GM21447 (cell line): ENCODE data around the gene USP50.
"Not testable (repeated sequence)": the region's sequence is repeated elsewhere in the genome, so short reads cannot be mapped to it uniquely, and the experiment has no call there.

Experiments
- ATAC-seq: cut with Tn5 transposase; IDR thresholded peaks from one replicate; pipeline ENCODE4 v1.9.1; 2021; ENCODE audit not compliant: unreplicated experiment

Gene USP50

DNA sequence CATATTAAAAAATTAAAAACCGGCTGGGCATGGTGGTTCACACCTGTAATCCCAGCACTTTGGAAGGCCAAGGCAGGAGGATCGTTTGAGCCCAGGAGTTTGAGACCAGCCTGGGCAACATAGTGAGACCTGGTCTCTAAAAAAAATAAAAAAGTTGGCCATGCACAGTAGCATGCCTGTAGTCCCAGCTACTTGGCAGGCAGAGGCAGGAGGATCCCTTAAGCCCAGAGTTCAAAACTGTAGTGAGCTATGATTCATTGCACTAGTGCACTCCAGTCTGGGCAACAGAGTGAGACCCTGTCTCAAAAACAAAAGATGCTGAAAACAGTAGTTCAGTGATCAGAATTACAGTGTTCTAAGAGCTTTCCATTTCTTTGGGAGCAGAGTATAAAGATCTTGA lies 40.8 kb downstream of the USP50 start:
- not testable (repeated sequence) for ATAC-seq

DNA sequence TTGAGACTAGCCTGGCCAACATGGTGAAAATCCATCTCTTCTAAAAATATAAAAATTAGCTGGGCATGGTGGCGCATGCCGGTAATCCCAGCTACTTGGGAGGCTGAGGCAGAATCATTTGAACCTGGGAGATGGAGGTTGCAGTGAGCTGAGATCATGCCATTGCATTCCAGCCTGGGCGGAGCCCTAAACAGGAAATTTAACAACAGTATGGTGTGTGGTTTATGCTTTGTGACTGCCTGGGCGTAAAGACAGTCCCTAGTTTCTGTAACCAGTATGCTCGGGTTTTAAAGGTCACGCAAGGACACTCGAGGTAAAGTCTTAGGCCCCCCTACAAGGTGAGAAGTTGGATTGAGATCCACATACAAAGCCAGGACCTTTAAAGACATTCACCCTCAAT lies 43.3 kb downstream of the USP50 start:
- ATAC-seq, result no peak

DNA sequence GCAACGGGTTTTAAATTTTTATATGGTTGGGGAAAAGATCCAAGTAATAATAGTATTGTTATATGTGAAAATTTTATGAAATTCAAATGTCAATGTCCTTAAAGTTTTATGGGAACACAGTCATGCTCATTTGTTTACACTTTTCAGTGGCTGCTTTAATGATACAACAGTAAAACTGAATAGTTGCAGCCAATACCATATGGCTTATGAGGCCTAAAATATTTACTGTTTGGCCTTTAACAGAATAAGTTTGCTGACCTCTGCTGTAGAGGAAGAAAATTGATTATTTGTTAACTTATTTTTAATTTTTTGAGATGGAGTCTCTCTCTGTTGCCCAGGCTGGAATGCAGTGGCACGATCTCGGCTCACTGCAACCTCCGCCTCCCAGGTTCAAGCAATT lies 44.7 kb downstream of the USP50 start:
- no peak for ATAC-seq

DNA sequence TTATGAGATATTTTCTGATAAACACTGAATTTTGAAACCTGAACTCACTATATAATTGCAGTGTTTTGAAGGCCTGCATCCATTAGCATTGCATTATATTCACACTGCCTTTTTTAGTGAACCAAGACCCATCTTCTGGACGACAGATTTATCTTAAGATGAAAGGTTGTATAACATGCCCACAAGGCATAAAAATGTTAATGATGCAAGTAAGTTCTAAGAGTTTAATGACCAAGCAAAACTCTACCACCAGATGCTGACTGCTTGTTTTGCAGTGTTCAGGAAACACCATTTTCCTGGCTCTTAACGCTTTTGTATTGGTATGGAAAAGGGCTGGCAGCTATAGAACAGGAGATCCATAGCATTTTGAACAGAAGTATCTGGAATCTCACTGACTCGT lies 46.1 kb downstream of the USP50 start:
- no peak for ATAC-seq

DNA sequence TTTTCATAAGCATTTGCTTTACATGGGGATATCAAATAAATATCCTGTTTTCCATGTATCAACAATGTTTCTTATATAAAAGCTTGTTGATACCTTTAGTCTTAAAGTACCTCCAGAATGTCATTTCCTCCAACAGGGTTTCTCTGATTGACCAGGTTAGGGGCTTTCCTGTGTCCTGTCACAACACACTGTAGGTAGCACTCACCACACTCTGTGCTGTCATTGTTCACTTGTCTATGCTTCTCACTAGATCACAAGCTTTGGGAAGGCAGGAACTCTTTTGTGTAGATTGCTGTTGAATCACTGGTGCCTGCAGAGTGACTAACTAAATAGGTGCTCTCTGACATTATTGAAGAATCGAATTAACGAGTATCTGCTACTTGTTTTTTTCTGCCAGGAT lies 49.8 kb downstream of the USP50 start:
- ATAC-seq, result no peak

DNA sequence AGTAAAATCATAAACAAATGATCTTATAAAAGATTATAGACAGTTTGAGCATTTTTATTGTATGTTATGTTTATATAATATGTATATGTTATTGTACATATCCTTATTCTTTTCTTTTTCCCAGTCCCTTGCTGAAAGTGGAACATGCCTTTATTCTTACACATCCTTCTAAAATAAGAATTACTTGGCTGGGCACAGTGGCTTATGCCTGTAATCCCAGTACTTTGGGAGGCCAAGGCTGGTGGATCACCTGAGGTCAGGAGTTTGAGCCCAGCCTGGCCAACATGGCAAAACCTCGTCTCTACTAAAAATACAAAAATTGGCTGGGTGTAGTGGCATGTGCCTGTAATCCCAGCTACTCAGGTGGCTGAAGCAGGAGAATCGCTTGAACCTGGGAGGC lies 51.9 kb downstream of the USP50 start:
- ATAC-seq, result not testable (repeated sequence)

DNA sequence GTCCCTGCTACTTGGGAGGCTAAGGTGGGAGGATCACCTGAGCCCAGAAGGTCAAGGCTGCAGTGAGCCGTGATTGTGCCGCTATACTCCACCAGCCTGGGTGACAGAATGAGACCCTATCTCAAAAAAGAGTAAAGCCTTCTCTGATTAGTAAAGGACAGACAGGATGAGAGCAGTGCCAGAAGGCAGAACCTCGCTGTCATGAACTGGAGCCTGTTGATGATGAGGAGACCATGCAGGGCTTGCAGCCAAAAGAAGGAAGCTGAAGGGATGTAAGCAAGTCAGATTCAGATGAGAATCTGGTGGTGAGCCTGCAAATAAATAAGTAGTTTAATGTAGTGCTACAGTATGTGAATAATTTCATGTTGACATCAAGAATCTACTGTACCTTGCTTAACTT lies 52.8 kb downstream of the USP50 start:
- ATAC-seq, result no peak

DNA sequence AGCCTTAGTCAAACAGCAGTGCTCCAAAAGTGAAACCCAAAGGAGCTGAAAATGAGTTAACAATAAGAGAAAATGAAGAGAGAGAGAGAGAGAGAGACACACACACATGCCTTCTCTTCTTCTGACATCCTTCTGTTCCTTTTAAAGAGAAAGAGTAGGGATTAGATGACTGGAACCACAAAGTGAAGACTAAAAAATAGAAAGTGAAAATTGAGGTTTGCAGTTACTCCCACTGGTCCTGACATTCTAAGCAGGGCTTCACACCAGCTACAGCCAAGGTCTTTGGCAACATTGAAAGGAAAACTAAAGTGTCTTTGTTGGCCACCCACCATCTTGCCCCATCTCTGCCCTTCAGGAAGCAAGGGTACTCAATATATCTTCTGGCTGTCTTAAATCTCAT lies 59.2 kb downstream of the USP50 start:
- ATAC-seq, result no peak

DNA sequence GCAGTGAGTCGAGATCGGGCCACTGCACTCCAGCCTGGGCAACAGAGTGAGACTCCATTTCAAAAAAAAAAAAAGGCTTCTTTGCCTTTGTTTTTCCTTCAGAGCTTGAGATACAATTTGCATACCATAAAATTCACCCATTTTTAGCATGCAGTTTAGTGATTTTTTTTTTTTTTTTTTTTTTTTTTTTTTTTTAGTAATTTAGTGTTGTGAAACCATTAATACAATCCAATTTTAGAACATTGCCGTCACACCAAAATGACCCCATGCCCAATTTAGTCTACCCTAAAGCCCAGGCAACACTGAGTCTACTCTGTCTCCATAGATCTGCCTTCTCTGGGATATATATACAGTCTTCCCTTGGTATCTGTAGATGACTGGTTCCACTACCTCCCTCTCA lies 61.1 kb downstream of the USP50 start:
- no peak for ATAC-seq

DNA sequence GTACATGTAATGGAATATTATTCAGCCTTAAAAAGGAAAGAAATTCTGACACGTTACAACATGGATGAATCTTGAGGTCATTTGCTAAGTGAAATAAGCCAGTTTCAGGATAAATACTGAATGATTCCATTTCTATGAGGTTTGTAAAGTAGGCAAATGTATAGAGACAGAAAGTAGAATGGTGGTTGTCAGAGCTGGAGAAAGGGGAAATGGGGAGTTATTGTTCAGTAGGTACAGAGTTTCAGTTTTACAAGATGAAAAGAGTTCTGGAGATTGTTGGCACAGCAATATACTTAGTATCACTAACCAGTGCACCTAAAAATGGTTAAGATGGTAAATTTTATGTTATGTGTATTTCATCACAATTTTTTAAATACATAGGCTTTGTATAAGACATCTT lies 61.7 kb downstream of the USP50 start:
- ATAC-seq, result peak; percentile 52

DNA sequence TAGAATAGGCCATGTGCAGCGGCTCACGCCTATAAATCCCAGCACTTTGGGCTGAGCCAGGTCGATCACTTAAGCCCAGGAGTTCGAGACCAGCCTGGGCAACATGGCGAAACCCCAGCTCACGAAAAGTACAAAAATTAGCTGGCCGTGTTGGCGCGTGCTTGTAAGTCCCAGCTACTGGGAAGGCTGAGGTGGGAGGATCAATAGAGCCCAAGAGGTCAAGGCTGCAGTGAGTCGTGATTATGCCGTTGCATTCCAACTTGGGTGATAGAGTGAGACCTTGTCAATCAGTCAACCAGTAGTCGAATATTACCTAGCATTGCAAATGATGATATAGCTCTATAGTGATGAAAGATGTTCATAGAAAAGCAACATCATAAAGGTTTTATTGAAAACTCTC lies 70.3 kb downstream of the USP50 start:
- ATAC-seq, result no peak

DNA sequence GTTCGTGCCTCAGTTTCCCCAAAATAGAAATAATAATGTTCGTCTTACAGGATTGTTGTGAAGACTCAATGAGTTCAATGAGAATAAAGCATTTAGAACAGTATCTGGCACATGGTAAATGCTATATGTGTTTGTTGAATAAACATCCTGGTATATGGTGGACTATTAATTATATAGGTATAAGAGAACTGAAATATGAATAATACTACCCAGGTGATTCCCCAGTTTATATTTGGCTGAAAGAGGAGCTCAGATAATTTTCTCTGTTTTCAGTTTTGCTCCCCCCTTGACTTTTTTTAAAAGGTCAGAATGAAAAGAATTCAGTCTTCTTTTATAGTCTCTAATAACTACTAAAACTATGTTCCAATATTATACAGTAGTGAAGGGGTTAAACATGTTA lies 75.4 kb downstream of the USP50 start:
- ATAC-seq, result no peak

DNA sequence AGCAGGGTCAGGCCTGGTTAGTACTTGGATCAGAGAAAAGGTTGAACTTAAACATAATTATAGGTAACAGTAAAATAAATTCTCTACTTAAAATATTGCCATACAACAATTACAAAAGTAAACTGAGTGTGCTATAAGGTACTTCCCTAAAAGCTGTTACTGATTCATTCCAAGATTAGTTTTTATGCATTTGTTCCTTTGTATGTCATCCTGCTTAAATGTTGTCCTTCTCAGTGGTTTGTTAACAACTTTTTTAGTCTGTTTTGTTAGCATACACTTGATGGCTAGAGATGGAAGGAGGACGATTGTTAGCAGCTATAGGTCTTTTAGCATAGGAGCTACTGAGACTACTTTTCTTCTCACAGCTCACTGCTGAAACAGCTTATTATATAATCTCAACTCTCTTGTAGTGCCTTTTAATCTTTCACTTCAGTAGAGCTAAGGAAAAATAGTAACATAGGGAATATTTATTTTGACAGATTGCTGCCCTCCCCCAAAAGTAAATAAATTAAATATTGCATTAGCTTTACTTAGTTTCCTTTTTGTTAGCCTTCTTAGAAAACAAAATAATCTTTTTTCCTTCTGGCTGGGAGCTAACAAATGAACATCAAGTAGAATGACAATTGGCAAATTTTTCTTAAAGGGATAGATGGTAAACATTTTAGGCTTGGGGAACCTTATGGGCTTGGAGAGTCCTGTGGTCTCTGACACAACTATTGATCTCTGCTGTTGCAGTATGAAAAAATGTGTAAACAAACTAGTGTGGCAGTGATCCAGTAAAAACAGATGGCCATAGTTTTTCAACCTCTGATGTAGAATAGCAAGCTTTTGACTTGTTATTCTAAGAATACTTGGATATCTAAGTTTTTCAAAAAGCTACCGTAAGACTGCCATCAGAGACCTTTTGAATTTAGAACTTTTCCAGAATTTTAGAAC lies 82.8 kb downstream of the USP50 start:
- ATAC-seq, result no peak

DNA sequence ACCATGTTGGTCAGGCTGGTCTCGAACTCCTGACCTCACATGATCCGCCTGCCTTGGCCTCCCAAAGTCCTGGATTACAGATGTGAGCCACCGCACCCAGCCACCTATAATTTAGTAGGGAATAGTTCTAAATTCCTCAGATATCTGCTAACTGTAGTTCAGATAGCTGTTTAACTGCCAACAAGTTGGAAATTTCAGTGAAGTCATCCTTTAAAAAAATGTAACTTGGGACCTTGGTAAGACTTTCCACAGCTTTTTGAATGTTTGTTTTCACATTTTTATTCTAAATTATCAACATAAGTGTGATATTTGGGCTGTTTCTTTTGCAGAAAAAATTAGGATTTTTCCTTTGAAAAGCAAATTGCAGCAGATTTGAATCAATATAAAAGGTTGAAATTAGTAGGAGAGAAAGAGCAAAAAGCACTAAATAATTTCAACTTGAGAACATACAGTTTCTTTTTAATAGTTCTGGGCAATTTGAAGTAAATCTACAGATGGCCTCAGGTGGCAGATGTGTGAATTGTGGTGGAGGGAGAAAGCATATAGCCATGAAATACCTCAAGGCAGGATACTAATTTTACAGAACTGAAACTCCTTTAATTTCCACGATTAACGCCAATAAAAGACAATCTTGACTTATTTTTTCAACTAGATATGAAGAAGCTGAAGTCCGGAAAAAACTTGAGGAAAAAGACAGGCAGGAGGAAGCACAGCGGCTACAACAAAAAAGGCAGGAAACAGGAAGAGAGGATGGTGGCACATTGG lies 87.9 kb downstream of the USP50 start:
- no peak for ATAC-seq

DNA sequence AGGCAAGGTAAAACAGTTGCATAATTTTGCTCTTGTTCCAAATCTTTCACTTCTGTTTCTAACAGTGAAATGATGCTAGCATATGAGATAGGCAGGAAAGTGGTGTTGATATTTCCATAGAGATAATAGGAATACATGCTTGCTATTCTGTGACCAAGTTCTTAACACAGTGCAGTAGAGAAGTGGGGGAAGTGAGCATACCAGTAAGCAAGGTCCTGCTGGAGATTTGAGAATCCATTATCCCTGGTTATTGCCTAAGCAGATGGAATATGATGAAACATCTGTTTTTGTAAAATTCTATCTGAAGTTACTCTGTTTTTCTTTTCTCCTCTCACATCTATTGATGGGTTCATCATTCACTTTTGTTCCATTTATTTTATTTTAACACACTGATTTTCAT lies 93.5 kb downstream of the USP50 start:
- no peak for ATAC-seq
